Measurements from ENCODE around the gene CD79A. TPM values are rescaled to one million over a fixed set of nuclear protein-coding genes. Genes with fewer than 3 reads are reported as not detected.

The CD79A gene
- polyA plus RNA-seq, 1 donor from 2014 or later = not detected

DNA sequence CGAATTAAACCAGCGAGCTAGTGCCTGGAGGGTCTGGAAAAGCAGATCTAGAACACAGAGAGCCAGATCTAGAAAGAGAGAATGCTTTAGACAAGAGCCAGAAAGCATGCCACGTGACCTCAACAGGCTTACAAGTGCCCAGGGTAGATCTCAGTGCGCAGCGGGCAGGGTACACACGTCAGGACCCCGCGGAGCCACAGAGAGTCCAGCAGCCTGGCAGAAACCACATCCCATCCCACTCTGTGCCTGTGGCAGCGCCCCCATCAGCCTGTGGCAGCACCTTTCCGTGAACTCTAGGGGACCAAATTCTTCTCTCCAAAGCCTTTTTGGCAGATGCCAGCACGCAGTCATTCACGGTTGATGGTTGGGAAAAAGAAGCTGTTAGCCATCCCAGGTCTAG, 11.8 kb downstream of the CD79A start:
- Histone ChIP-seq H3K9ac (ENCODE audit: low read length) (no peak overlapping the region), H3K79me2 (replicated peaks; ENCODE audit: insufficient read depth, low read length) (no peaks in the 10 kb centered on the region), H4K20me1 (ENCODE audit: insufficient read depth) (no peaks in the 10 kb centered on the region), H3K36me3 (ENCODE audit: insufficient read depth, low read length) (no peaks in the 10 kb centered on the region), H3F3A (ENCODE audit: insufficient read depth, low read length, poor library complexity, severe bottlenecking) (no peaks in the 10 kb centered on the region), H3K9me3 (ENCODE audit: low read length) (no peaks in the 10 kb centered on the region), H2AFZ (ENCODE audit: low read depth, low read length) (no peak overlapping the region), H3K4me2 (ENCODE audit: low read length) (no peak overlapping the region), H3K9me2 (ENCODE audit: insufficient read depth, low read length) (no peaks in the 10 kb centered on the region), H3K27ac (ENCODE audit: low read length) (no peak overlapping the region), H3K4me3 (ENCODE audit: low read length) (no peak overlapping the region), H3K27me3 (ENCODE audit: insufficient read depth, low read depth, low read length) (peaks cover 2% of the 10 kb centered on the region)
- no peak for TF ChIP-seq EZH2 (IDR thresholded peaks at IDR 0.05; ENCODE audit: borderline replicate concordance, insufficient read depth, low read length, poor library complexity, severe bottlenecking)
- no peak for TF ChIP-seq TAF1 (IDR thresholded peaks at IDR 0.05; ENCODE audit: low read depth)
- no peak for TF ChIP-seq EP300 (conservative IDR thresholded peaks at IDR 0.05; ENCODE audit: poor library complexity, severe bottlenecking)
- no peak for TF ChIP-seq MXI1 (conservative IDR thresholded peaks at IDR 0.05; ENCODE audit: poor library complexity, severe bottlenecking)
- TF ChIP-seq SMC3 (conservative IDR thresholded peaks at IDR 0.05; ENCODE audit: poor library complexity) = no peak

DNA sequence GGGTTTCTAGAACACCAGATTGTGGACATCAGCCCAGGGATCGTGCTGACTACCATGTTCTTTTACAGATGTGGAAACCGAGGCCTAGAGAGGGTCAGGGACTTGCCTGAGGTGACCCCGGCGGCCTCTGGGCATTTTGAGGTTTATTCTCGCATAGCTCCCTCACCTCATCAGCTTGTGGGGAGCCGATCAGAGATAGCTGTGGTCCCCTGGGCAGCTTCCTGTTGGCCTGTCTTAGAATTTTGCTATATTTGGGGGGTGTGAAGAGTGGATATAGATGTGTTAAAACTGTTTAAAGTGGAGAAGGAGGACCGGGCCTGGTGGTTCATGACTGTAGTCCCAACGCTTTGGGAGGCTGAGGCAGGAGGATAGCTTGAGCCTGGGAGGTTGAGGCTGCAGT, 12.8 kb downstream of the CD79A start:
- Histone ChIP-seq H3K9ac (ENCODE audit: low read length) (no peak overlapping the region), H3K27me3 (ENCODE audit: insufficient read depth, low read depth, low read length) (no peaks in the 10 kb centered on the region), H3K36me3 (ENCODE audit: insufficient read depth, low read length) (no peaks in the 10 kb centered on the region), H3K27ac (ENCODE audit: low read length) (no peak overlapping the region), H3K79me2 (replicated peaks; ENCODE audit: insufficient read depth, low read length) (no peaks in the 10 kb centered on the region), H4K20me1 (ENCODE audit: insufficient read depth) (no peaks in the 10 kb centered on the region), H3K9me2 (ENCODE audit: insufficient read depth, low read length) (no peaks in the 10 kb centered on the region), H3K4me2 (ENCODE audit: low read length) (no peak overlapping the region), H3K4me3 (ENCODE audit: low read length) (no peak overlapping the region), H3F3A (ENCODE audit: insufficient read depth, low read length, poor library complexity, severe bottlenecking) (no peaks in the 10 kb centered on the region), H3K9me3 (ENCODE audit: low read length) (no peaks in the 10 kb centered on the region), H2AFZ (ENCODE audit: low read depth, low read length) (no peak overlapping the region)
- TF ChIP-seq EP300 (conservative IDR thresholded peaks at IDR 0.05; ENCODE audit: poor library complexity, severe bottlenecking) (no peak), SMC3 (conservative IDR thresholded peaks at IDR 0.05; ENCODE audit: poor library complexity) (no peak), RAD21 (conservative IDR thresholded peaks at IDR 0.05) (no peak), EZH2 (IDR thresholded peaks at IDR 0.05; ENCODE audit: borderline replicate concordance, insufficient read depth, low read length, poor library complexity, severe bottlenecking) (no peak), MXI1 (conservative IDR thresholded peaks at IDR 0.05; ENCODE audit: poor library complexity, severe bottlenecking) (no peak), POLR2AphosphoS5 (IDR thresholded peaks at IDR 0.05) (no peak), TAF1 (IDR thresholded peaks at IDR 0.05; ENCODE audit: low read depth) (no peak)
- TF ChIP-seq, protein P1, sequence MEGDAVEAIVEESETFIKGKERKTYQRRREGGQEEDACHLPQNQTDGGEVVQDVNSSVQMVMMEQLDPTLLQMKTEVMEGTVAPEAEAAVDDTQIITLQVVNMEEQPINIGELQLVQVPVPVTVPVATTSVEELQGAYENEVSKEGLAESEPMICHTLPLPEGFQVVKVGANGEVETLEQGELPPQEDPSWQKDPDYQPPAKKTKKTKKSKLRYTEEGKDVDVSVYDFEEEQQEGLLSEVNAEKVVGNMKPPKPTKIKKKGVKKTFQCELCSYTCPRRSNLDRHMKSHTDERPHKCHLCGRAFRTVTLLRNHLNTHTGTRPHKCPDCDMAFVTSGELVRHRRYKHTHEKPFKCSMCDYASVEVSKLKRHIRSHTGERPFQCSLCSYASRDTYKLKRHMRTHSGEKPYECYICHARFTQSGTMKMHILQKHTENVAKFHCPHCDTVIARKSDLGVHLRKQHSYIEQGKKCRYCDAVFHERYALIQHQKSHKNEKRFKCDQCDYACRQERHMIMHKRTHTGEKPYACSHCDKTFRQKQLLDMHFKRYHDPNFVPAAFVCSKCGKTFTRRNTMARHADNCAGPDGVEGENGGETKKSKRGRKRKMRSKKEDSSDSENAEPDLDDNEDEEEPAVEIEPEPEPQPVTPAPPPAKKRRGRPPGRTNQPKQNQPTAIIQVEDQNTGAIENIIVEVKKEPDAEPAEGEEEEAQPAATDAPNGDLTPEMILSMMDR (IDR thresholded peaks at IDR 0.05; ENCODE audit: poor library complexity, severe bottlenecking) = no peak
- TF ChIP-seq, protein P2, sequence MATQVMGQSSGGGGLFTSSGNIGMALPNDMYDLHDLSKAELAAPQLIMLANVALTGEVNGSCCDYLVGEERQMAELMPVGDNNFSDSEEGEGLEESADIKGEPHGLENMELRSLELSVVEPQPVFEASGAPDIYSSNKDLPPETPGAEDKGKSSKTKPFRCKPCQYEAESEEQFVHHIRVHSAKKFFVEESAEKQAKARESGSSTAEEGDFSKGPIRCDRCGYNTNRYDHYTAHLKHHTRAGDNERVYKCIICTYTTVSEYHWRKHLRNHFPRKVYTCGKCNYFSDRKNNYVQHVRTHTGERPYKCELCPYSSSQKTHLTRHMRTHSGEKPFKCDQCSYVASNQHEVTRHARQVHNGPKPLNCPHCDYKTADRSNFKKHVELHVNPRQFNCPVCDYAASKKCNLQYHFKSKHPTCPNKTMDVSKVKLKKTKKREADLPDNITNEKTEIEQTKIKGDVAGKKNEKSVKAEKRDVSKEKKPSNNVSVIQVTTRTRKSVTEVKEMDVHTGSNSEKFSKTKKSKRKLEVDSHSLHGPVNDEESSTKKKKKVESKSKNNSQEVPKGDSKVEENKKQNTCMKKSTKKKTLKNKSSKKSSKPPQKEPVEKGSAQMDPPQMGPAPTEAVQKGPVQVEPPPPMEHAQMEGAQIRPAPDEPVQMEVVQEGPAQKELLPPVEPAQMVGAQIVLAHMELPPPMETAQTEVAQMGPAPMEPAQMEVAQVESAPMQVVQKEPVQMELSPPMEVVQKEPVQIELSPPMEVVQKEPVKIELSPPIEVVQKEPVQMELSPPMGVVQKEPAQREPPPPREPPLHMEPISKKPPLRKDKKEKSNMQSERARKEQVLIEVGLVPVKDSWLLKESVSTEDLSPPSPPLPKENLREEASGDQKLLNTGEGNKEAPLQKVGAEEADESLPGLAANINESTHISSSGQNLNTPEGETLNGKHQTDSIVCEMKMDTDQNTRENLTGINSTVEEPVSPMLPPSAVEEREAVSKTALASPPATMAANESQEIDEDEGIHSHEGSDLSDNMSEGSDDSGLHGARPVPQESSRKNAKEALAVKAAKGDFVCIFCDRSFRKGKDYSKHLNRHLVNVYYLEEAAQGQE (IDR thresholded peaks at IDR 0.05; ENCODE audit: borderline replicate concordance) = no peak

Measured in neural cell (in vitro differentiated cells).